ENCODE measurements around the gene RBPMS2. TPM values are rescaled to one million over a fixed set of nuclear protein-coding genes. Genes with fewer than 3 reads are reported as not detected.

RBPMS2 gene
- total and polyA plus RNA-seq, 2 of the 8 experiments (the other 6 are each of a cell fraction or from before 2014, with no cell fraction given): 55.8 to 238 TPM

GRCh38 chr15:64803526-64803925 is 28.1 kb upstream of the RBPMS2 start:
- Histone ChIP-seq H2BK5ac (ENCODE audit: low read depth, low read length) (no peak overlapping the region), H3K79me1 (ENCODE audit: low read depth, low read length) (no peaks in the 10 kb centered on the region), H3K36me3 (ENCODE audit: control insufficient read depth in 2 of 4, insufficient read depth in 4 of 4, low read length in 3 of 4) (no peaks in the 10 kb centered on the region), H2BK20ac (ENCODE audit: low read length) (no peak overlapping the region), H3K18ac (ENCODE audit: extremely low read depth, low read length) (no peak overlapping the region), H3K27me3 (replicated peaks in 1 of 4; ENCODE audit: control insufficient read depth in 3 of 4, extremely low read depth in 1 of 4, insufficient read depth in 3 of 4, low read length in 3 of 4) (no peaks in the 10 kb centered on the region), H4K91ac (replicated peaks; ENCODE audit: insufficient read length, low read length) (no peak overlapping the region), H2BK12ac (ENCODE audit: low read depth, low read length) (no peak overlapping the region), H3K56ac (replicated peaks; ENCODE audit: insufficient read length, low read depth, low read length) (no peak overlapping the region), H3K4ac (replicated peaks; ENCODE audit: insufficient read length, low read depth, low read length) (no peak overlapping the region), H3K4me3 (ENCODE audit: extremely low read depth in 1 of 4, insufficient read depth in 2 of 4, low read depth in 3 of 4, low read length in 4 of 4) (no peak overlapping the region), H2BK15ac (ENCODE audit: low read length) (no peak overlapping the region), H2BK120ac (replicated peaks; ENCODE audit: low read depth, low read length) (no peak overlapping the region), H3K23me2 (ENCODE audit: low read depth, low read length) (no peaks in the 10 kb centered on the region), H3K14ac (ENCODE audit: insufficient read length) (no peak overlapping the region), H4K5ac (ENCODE audit: insufficient read length, low read depth, low read length) (no peak overlapping the region), H3K9me3 (ENCODE audit: insufficient read depth in 2 of 2, low read depth in 1 of 2, low read length in 1 of 2) (peaks cover 5 to 7% of the 10 kb centered on the region in 2 experiments; a peak in 2 of 4 replicates), H3K23ac (ENCODE audit: insufficient read length) (no peak overlapping the region), H2AK5ac (ENCODE audit: low read depth, low read length) (no peak overlapping the region), H3K4me2 (ENCODE audit: insufficient read depth in 1 of 2, low read depth in 2 of 2, low read length in 2 of 2) (no peak overlapping the region), H3K9ac (replicated peaks in 1 of 4; ENCODE audit: extremely low read depth in 1 of 4, low read depth in 3 of 4, low read length in 3 of 4) (no peak overlapping the region), H3K4me1 (replicated peaks in 1 of 4; ENCODE audit: control insufficient read depth in 3 of 4, insufficient read depth in 4 of 4, low read length in 3 of 4) (peaks cover 2 to 23% (median 21%) of the 10 kb centered on the region in 4 experiments), H4K20me1 (replicated peaks in 1 of 2; ENCODE audit: control insufficient read depth in 1 of 2, insufficient read depth in 2 of 2, low read length in 2 of 2) (no peaks in the 10 kb centered on the region), H3K79me2 (ENCODE audit: control insufficient read depth in 1 of 2, insufficient read depth in 2 of 2, low read length in 2 of 2) (no peaks in the 10 kb centered on the region), H3K27ac (ENCODE audit: low read depth, low read length) (no peak overlapping the region), H4K8ac (ENCODE audit: extremely low read depth, insufficient read depth, low read length) (no peak overlapping the region), H2AFZ (ENCODE audit: low read length) (no peak overlapping the region)
- FAIRE-seq (no peak), DNase-seq (ENCODE audit: low read depth in 1 of 2, low spot score in 2 of 2) (no peak)
- 100% methylated on average over 1 of the region's 1 CpG; no CpG with 5 or more reads in 1 of the 2 experiments for WGBS, 2 experiments (ENCODE audit: extremely low coverage in 1 of 2, insufficient coverage in 1 of 2, insufficient read length in 1 of 2, insufficient replicate concordance in 2 of 2, low coverage in 1 of 2, low lambda C conversion rate in 2 of 2, missing lambda C conversion rate in 1 of 2)
- ChIA-PET POLR2A (ENCODE audit: partially characterized antibody) (interaction anchor here (1.0 to 24.9 kb wide), 6 partner anchors 13 to 104 kb away, joined by 3 to 748 read pairs (median 136); partner anchors contain the start of genes PIF1, PLEKHO2 and RBPMS2), CTCF (ENCODE audit: partially characterized antibody) (interaction anchor here (0.6 to 25.0 kb wide), 5 partner anchors 7 to 109 kb away, joined by 3 to 883 read pairs (median 9); no protein-coding TSS in a partner anchor)
- TF ChIP-seq EP300 (IDR thresholded peaks at IDR 0.05; ENCODE audit: borderline replicate concordance in 1 of 2, low read depth in 2 of 2, low read length in 2 of 2) (no peak), RAD21 (IDR thresholded peaks at IDR 0.05 in 1 of 2, conservative IDR thresholded peaks at IDR 0.05 in 1 of 2; ENCODE audit: low read depth in 2 of 2, low read length in 2 of 2) (no peak), SP2 (IDR thresholded peaks at IDR 0.05; ENCODE audit: low read length) (no peak), MAFK (IDR thresholded peaks at IDR 0.05; ENCODE audit: low read depth, low read length) (no peak), POLR2A (IDR thresholded peaks at IDR 0.05; ENCODE audit: control extremely low read depth in 1 of 2, low read depth in 2 of 2, low read length in 2 of 2) (no peak), KDM1A (IDR thresholded peaks at IDR 0.05; ENCODE audit: borderline replicate concordance, low read length) (peak; percentile 64; the same call in 1 of the 2 replicates)

All from H1 (cell line).